ENCODE data around the gene TTC3. TPM values are rescaled to one million over a fixed set of nuclear protein-coding genes. Genes with fewer than 3 reads are reported as not detected.

Gene TTC3
- total and polyA plus RNA-seq, 10 of the 15 experiments (the other 5 are each of a cell fraction or from before 2014, with no cell fraction given) = 23.1 to 94.9 (median 72.7) TPM

GRCh38 chr21:37232274-37233018 lies 159.4 kb downstream of the TTC3 start (continued):
- TF ChIP-seq ZBTB33 (IDR thresholded peaks at IDR 0.05) = no peak
- no peak for TF ChIP-seq STAT3 (IDR thresholded peaks at IDR 0.05; ENCODE audit: low read depth, low read length)
- no peak for TF ChIP-seq E4F1 (IDR thresholded peaks at IDR 0.05; ENCODE audit: borderline replicate concordance, partially characterized antibody)
- TF ChIP-seq STAT1 (conservative IDR thresholded peaks at IDR 0.05) = no peak
- no peak for TF ChIP-seq TCF7 (IDR thresholded peaks at IDR 0.05; ENCODE audit: borderline replicate concordance)
- peak; percentile 89 for TF ChIP-seq IKZF1 (conservative IDR thresholded peaks at IDR 0.05)
- no peak for TF ChIP-seq IRF5 (IDR thresholded peaks at IDR 0.05; ENCODE audit: borderline replicate concordance)
- no peak for TF ChIP-seq BCLAF1 (IDR thresholded peaks at IDR 0.05)
- no peak for TF ChIP-seq LARP7 (IDR thresholded peaks at IDR 0.05)
- TF ChIP-seq CEBPZ (IDR thresholded peaks at IDR 0.05; ENCODE audit: low read depth, low read length) = no peak

Measured in GM12878 (cell line).